Bronchial epithelial cell (primary cell): ENCODE data around the gene VAMP1. TPM values are rescaled to one million over a fixed set of nuclear protein-coding genes. Genes with fewer than 3 reads are reported as not detected.
"Not testable (repeated sequence)": the region's sequence is repeated elsewhere in the genome, so short reads cannot be mapped to it uniquely, and the experiment has no call there.

Experiments used
- DNase-seq: peaks from one replicate; pipeline ENCODE4 v3.0.0-alpha.2; 2010; ENCODE audit warnings: low read depth
- FAIRE-seq: peaks from 2 replicates; lab custom pipeline; 2011; peaks lifted over from hg19 to GRCh38; lab: Jason Lieb, UNC
- H3K27me3 ChIP-seq: 2 replicates; pipeline ENCODE4 v1.5.1; 2011; ENCODE audit warnings: low read length; ENCODE audit not compliant: control insufficient read depth, insufficient read depth
- H3K36me3 ChIP-seq: 2 replicates; pipeline ENCODE4 v1.5.1; 2011; ENCODE audit warnings: low read length; ENCODE audit not compliant: control insufficient read depth, insufficient read depth
- H3K4me3 ChIP-seq: 2 replicates; pipeline ENCODE4 v1.5.1; 2011; ENCODE audit warnings: mild to moderate bottlenecking, low read depth, low read length, control low read depth
- total RNA-seq: library from RNA; depleted of rRNA; stranded (reverse); fragments of >200 nt; gene quantifications from 2 replicates; pipeline ENCODE4 v1.2.1, GENCODE V29; 2014
- TF ChIP-seq, protein P1 (sequence below): IDR thresholded peaks from 2 replicates; pipeline ENCODE4 v1.5.1; 2011; ENCODE audit warnings: mild to moderate bottlenecking, moderate library complexity, low read length, control low read depth, inconsistent platforms; ENCODE audit not compliant: insufficient read depth, severe bottlenecking

Gene VAMP1, protein sequence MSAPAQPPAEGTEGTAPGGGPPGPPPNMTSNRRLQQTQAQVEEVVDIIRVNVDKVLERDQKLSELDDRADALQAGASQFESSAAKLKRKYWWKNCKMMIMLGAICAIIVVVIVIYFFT
- 0.26 and 3.1 TPM in 2 replicates for total RNA-seq

DNA sequence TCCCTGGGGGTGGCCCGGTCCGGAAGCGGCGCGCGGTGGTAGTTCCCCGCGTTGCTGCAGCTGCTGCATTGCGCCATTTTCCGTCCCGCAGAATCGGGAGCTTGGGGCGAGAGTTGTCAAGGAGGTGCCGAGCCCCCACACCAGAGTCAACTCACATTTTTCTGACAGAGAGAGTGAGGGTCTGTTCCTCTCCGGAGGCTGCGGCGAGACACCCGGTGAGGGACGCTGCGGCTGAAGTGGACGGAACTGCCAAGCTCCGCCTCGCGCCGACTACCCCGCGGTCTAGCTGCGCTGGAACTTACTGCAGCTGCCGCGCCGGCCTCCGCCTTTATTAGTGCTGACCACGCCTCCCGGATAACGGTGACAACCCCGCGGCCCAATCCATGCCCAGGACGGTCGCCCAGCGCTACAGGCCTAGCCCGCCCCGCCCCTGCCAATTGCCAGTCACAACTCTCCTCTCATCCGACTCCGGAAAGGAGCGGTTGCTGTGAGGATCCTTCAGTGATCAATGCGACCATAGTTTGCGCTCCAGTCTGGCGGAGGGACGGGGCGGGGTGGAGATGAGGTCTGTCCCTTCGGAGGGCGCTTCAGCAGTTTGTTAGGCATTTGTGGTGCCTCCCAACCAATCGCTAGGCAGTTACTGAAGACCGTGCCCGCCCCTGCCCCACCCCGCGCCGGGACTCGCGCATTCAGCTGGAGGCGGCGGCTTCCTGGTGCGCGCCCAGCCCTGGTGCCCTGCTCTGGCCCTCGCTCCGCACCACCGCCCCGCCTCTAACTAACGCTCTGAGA is at the start of gene VAMP1:
TSS of gene VAMP1 (minus strand) at position 303 of the 789 bp plus-strand sequence. CDS start at position 157, 146 bp downstream.
- DNase-seq = peak; percentile 89
- Histone ChIP-seq H3K4me3 (peak within 1 kb of the TSS; percentile 58), H3K27me3 (no peaks in the 10 kb centered on the region), H3K36me3 (peaks cover 2% of the 10 kb centered on the region)
- TF ChIP-seq, protein P1, sequence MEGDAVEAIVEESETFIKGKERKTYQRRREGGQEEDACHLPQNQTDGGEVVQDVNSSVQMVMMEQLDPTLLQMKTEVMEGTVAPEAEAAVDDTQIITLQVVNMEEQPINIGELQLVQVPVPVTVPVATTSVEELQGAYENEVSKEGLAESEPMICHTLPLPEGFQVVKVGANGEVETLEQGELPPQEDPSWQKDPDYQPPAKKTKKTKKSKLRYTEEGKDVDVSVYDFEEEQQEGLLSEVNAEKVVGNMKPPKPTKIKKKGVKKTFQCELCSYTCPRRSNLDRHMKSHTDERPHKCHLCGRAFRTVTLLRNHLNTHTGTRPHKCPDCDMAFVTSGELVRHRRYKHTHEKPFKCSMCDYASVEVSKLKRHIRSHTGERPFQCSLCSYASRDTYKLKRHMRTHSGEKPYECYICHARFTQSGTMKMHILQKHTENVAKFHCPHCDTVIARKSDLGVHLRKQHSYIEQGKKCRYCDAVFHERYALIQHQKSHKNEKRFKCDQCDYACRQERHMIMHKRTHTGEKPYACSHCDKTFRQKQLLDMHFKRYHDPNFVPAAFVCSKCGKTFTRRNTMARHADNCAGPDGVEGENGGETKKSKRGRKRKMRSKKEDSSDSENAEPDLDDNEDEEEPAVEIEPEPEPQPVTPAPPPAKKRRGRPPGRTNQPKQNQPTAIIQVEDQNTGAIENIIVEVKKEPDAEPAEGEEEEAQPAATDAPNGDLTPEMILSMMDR = no peak
- FAIRE-seq = no peak

DNA sequence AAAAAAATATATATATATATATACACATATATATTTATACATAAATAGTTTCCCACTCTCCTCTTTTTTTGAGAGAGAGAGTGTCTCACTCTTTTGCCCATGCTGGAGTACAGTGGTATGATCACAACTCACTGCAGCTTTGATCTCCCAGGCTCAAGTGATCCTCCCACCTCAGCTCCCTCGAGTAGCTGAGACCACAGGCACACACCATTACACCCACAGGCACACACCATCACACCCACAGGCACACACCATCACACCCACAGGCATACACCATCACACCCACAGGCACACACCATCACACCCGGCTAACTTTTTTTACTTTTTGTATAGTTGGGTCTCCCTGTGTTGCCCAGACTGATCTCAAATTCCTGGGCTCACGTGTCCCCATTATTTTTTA is 49.7 kb upstream of the VAMP1 start:
- TF ChIP-seq, protein P1 = no peak
- DNase-seq (no peak), FAIRE-seq (no peak)
- peaks cover 30% of the 10 kb centered on the region for H3K36me3 ChIP-seq
- no peaks in the 10 kb centered on the region for H3K27me3 ChIP-seq
- no peak overlapping the region for H3K4me3 ChIP-seq

DNA sequence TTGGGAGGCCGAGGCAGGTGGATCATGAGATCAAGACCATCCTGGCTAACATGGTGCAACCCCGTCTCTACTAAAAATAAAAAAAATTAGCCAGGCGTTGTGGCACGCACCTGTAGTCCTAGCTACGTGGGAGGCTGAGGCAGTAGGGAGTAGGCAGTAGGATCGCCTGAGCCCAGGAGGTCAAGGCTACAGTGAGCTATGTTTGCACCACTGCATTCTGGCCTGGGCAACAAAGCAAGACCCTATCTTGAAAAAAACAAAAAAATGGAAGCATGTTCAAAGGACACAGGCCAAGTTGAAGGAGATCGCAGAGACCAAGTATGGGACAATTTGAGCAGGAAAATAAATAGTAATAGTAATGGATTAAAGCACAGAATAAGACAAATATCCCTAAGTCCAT is 37.6 kb upstream of the VAMP1 start:
- H3K36me3 ChIP-seq = peaks cover 10% of the 10 kb centered on the region
- H3K4me3 ChIP-seq = no peak overlapping the region
- FAIRE-seq = no peak
- H3K27me3 ChIP-seq = no peaks in the 10 kb centered on the region
- TF ChIP-seq, protein P1 = no peak
- DNase-seq = no peak

DNA sequence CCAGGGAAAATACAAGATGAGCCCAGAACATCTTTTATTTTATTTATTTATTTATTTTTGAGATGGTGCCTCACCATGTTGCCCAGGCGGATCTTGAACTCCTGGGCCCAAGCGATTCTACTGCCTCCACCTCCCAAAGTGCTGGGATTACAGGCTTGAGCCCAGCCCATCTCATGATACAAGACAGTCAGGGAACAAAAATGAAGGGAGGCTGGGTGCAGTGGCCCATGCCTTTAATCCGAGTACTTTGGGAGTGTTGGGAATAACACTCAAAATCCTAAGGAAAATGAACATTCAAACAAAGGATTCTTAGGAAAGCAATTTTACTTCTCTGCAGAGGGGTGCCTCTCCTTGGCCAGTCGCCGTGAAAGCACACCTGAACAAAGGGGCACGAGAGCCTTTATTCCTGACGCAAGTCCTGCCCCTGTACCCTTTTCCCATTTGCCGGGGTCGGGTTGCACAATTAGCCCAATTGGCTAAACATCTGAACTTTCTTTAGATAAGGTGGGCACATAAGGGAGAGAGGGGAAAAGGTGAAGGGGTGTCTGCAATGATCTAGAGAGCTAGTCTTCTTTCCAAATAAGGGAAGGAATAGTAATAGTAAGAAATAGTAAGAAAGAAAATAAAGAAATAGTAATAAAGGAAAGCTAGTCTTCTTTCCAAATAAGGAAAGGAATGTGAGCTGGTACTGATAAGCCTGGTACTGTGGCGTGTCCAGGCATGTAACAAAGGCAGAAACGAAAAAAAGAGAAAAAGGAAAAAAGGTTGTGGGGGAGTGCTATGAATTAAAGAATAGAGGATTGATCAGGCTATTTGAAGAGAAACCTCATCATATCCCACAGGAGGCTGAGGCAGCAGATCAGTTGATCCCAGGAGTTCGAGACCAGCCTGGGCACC is 36.9 kb upstream of the VAMP1 start:
- H3K36me3 ChIP-seq = peaks cover 9% of the 10 kb centered on the region
- no peaks in the 10 kb centered on the region for H3K27me3 ChIP-seq
- peak; percentile 53 for DNase-seq
- TF ChIP-seq, protein P1 = no peak
- H3K4me3 ChIP-seq = no peak overlapping the region
- no peak for FAIRE-seq

DNA sequence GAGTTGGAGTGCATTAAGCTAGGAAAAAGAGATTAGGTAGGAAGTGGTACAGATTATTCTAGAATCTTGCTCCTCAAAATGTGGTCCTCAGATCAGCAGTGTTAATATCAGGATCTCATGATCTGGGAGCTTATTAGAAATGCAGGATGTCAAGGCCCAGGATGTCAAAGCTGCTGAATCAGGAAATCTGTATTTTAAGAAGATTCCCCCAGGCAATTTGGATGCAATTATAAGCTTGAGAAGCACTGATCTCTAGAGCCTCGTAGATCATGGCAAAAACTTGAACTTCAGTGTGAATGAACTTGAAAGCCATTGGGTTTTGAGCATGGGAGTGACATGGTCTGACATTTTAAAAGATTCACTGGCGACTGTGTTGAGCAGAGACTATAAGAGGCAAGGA is 30.0 kb upstream of the VAMP1 start:
- FAIRE-seq (no peak), DNase-seq (no peak)
- TF ChIP-seq, protein P1 = no peak
- Histone ChIP-seq H3K4me3 (no peak overlapping the region), H3K27me3 (no peaks in the 10 kb centered on the region), H3K36me3 (peaks cover 5% of the 10 kb centered on the region)

DNA sequence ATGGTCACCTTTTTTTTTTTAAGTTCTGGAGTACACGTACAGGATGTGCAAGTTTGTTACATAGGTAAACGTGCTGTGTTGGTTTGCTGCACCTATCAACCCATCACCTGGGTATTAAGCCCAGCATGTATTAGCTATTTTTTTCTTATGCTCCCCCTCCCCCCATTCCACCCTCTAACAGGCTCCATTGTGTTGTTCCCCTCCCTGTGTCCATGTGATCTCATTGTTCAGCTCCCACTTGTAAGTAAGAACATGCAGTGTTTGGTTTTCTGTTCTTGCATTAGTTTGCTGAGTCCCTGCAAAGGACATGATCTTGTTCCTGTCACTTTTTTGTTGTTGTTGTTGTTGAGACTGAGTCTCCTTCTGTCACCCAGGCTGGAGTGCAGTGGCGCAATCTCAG is 26.8 kb upstream of the VAMP1 start:
- not testable (repeated sequence) for FAIRE-seq, H3K4me3 ChIP-seq, H3K27me3 ChIP-seq, H3K36me3 ChIP-seq, DNase-seq
